ENCODE results near the gene GNAI1. TPM values are rescaled to one million over a fixed set of nuclear protein-coding genes. Genes with fewer than 3 reads are reported as not detected.

GNAI1 gene
- 65.8 TPM for total RNA-seq

DNA sequence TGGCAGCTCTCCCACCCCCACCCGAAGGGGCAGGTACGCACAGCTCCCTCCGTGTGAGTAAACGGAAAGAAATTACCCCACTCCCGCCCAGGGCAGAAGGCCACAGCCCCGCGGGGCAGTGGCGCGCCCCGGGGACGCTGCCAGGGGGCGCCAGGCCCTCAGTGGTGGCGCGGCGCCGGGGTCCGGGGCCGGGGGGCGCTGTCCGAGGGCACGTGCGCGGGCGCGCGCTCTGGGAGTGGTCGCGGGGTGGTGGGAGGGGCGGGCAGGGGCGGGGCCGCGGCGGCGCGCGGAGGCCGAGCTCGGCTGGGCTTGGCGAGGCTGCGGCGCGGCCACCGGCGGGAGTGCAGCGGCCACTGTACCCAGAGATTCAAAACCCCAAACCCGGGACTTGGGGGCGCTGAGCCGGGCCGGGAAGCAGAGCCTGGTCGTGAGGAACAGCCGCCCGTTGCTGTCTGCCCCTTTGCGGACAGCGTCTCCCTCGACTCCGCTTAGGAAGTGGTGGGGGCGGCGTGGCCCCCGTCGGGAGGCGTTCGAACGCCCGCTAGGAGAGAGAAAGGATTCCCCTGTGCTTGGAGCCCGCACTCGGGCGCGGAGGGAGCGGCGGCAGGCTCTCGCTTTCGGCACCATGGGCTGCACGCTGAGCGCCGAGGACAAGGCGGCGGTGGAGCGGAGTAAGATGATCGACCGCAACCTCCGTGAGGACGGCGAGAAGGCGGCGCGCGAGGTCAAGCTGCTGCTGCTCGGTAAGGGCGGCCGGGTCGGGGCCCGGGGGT lies at the start of gene GNAI1:
Gene GNAI1 (plus strand): TSS at position 296 of the 773 bp plus-strand sequence. CDS start 330 bp downstream, at position 626.
- ATAC-seq (peak; percentile 78), DNase-seq (ENCODE audit: low spot score) (peak; percentile 83)
- intact Hi-C loops (cut with DNase I), result no loop called here

DNA sequence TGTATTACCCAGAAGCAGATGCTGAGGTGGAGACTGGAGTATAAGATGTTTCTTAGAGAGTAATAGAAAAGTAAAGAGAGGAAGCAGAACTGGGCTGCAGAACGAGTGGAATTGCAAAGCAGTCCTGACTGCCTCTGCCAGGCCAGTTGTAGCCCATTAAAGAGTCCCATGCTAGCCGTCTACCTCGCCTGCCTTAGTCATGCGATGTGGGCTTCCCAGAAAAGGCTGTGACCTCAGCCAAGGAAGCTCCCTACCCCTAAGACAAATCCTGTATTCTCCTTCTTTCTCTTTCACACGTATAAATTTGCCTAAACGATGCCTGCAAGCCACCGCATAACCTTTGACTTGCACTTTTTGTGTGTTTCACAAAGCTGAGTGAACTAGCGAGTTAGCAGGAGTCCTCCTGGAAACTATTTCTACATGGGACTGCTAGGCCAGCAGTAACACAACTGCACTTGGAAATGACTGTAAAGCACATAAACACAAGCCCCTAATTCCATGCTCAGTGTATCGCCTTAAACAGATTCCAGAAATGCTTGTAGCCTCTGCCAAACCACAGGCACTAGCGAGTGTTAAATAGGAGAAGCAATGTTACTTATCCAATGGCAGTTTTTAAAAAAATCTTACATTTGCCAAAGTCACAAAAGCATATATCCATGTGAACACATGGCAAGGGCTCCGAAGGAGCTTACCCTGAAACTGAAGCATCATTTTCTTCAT lies 47.4 kb upstream of the GNAI1 start:
- ATAC-seq, result peak; percentile 21
- DNase-seq (ENCODE audit: low spot score), result no peak
- intact Hi-C loops (cut with DNase I), result no loop called here

DNA sequence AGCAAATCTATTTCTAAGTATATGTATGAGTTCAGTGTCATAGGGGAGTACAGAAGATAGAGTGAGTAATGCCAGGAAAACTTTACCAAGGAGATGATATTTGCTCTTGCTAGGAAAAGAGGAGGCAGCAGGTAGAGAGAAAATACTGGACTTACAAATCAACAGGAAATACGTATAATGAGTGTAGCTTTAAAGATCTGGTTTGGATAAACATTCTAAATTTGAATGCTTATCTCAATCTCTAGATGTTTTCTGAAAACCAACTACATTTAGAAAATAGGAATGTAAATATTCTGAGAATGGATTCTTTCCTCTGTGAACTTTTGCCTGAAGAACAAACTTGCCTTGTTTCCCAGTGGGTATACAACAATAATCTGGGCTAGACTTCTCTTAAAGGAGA lies 46.9 kb upstream of the GNAI1 start:
- DNase-seq (ENCODE audit: low spot score) (no peak), ATAC-seq (no peak)
- intact Hi-C loops (cut with DNase I), result no loop called here

- ATAC-seq (peak; percentile 66), DNase-seq (ENCODE audit: low spot score) (no peak)
- intact Hi-C loops (cut with DNase I), result no loop called here
Measured at GRCh38 chr7:80088705-80089104, 45.9 kb upstream of the GNAI1 start.

DNA sequence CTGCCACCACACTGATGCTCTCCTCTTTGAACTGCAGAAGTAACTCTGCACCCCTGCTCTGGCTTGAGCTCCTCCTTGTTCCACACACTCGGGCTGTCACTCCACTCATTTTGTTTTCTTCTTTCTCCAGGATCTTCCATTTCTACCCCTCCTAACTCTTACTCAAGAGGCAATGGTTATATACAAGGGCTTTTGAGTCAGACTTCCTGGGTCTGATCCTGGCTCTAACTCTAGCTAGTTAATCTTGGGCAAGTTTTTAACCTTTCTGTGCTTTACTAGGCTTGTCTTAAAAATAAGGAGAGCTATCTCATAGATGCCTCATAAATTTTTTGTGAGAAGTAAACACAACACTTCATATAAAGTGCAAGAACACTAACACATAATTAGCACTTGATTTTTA lies 45.3 kb upstream of the GNAI1 start:
- no peak for ATAC-seq
- no peak for DNase-seq (ENCODE audit: low spot score)
- intact Hi-C loops (cut with DNase I), result no loop called here

DNA sequence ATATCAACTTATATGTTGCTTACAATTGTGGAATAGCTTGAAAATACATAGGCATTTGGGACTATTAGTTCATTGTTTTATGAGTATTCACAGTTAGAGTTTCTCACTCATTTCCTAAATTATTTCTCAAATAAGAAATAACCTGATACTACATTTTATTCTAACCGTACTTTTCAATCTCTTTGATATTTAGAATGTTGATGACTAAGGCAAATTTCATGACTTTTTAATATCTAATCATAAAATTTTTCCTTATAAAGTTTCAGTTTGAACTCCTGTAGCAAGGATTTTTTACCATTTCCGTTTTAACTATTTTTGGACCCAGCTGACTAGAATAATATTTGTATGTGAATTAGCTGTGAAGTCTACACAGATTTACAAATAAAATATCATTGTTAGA lies 41.3 kb upstream of the GNAI1 start:
- DNase-seq (ENCODE audit: low spot score), result no peak
- no peak for ATAC-seq
- intact Hi-C loops (cut with DNase I), result no loop called here

- intact Hi-C loops (cut with DNase I), result no loop called here
Measured at GRCh38 chr7:80095545-80095944, 39.1 kb upstream of the GNAI1 start.

DNA sequence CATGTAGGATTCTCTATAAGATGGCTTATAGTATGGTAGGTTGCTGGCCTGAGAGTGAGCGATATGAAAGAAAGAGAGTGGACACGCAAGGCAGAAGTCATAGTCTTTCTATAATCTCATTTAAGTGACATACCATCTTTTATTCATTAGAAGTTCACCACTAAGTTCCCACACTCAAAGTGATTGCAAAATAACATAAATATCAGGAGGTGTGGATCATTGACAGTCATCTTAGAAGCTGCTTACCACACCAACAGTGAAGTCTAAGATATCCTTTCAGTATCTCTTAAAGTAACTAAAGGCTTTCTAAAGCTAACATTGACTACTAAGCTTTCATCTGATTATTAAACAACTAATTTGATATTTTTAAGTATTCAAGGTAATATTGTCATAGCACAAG lies 36.9 kb upstream of the GNAI1 start:
- DNase-seq (ENCODE audit: low spot score) (no peak), ATAC-seq (no peak)
- intact Hi-C loops (cut with DNase I), result no loop called here

More at GRCh38 chr7:80095545-80095944, 39.1 kb upstream of the GNAI1 start:
- peak; percentile 56 for ATAC-seq
- DNase-seq (ENCODE audit: low spot score), result no peak

GRCh38 chr7:80098795-80099194 lies 35.8 kb upstream of the GNAI1 start:
- intact Hi-C loops (cut with DNase I), result no loop called here
- no peak for ATAC-seq
- no peak for DNase-seq (ENCODE audit: low spot score)

GRCh38 chr7:80100254-80100653 lies 34.4 kb upstream of the GNAI1 start:
- intact Hi-C loops (cut with DNase I), result no loop called here
- DNase-seq (ENCODE audit: low spot score) (no peak), ATAC-seq (no peak)

GRCh38 chr7:80105701-80106408 lies 28.8 kb upstream of the GNAI1 start:
- no peak for ATAC-seq
- intact Hi-C loops (cut with DNase I), result no loop called here
- no peak for DNase-seq (ENCODE audit: low spot score)

DNA sequence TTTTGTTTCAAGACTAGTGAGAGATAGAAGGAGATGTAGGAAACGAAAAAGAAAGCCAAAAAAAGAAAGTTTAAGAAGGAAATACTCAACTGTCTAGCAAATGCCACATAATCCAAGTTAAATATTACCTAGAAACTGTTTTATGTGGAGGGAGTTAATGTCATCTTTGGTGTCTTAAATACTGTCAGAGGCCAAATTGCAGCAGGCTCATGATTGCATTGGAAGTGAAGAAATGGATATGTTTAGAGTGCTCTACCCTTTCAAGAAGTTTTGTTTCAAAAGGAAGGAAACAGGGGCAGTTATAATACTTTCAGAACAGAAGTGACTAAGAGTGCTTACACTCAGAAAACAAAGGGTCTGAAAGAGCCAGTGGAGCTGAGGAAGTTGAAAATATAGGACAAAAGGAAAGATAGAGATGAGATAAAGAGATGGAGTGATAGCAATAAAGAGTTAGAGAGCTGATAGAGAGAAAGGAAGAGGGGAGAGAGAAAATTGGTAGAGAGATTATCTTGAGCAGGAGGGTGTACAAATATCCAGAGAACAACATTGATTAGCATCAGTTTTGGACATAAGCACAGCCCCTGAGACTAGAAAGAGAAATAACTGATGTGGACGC lies 28.0 kb upstream of the GNAI1 start:
- intact Hi-C loops (cut with DNase I), result no loop called here
- ATAC-seq, result no peak
- no peak for DNase-seq (ENCODE audit: low spot score)

- intact Hi-C loops (cut with DNase I), result no loop called here
- no peak for ATAC-seq
Measured at GRCh38 chr7:80107278-80107677, 27.4 kb upstream of the GNAI1 start.

GRCh38 chr7:80110376-80110775 lies 24.3 kb upstream of the GNAI1 start:
- DNase-seq (ENCODE audit: low spot score) (no peak), ATAC-seq (no peak)
- intact Hi-C loops (cut with DNase I), result no loop called here

More at GRCh38 chr7:80107278-80107677, 27.4 kb upstream of the GNAI1 start:
- DNase-seq (ENCODE audit: low spot score), result no peak

DNA sequence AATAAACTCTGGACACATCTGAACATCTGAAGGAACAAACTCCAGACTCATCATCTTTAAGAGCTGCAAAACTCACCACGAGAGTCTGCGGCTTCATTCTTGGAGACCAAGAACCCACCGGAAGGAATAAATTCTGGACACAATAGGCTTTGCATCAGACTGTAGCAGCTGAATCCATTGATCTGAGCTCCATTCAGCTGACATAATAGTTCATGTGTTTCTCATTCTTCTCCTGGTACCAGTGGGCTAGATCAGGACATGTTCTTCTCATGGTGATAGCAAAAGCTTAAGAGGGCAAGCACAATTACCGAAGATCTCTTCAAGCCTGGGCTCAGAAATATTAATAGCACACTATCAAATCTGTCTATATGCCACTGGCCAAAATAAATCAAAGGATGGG lies 20.5 kb upstream of the GNAI1 start:
- intact Hi-C loops (cut with DNase I), result no loop called here
- DNase-seq (ENCODE audit: low spot score), result no peak
- no peak for ATAC-seq

- ATAC-seq (no peak), DNase-seq (ENCODE audit: low spot score) (no peak)
- intact Hi-C loops (cut with DNase I), result no loop called here
Measured at GRCh38 chr7:80124526-80125264, 9.9 kb upstream of the GNAI1 start.

- no peak for DNase-seq (ENCODE audit: low spot score)
- intact Hi-C loops (cut with DNase I), result no loop called here
Measured at GRCh38 chr7:80127412-80128160, 7.0 kb upstream of the GNAI1 start.

GRCh38 chr7:80128918-80129317 lies 5.7 kb upstream of the GNAI1 start:
- DNase-seq (ENCODE audit: low spot score) (no peak), ATAC-seq (peak; percentile 29)

More at GRCh38 chr7:80127412-80128160, 7.0 kb upstream of the GNAI1 start:
- ATAC-seq, result peak; percentile 78

More at GRCh38 chr7:80128918-80129317, 5.7 kb upstream of the GNAI1 start:
- intact Hi-C loops (cut with DNase I), result no loop called here

Data from sciatic nerve (tissue), 2 donors.